Measurements from ENCODE around the gene CAMKMT. TPM values are rescaled to one million over a fixed set of nuclear protein-coding genes. Genes with fewer than 3 reads are reported as not detected.

The CAMKMT gene
- total RNA-seq, 1 experiment from 2014 or later: 2.7 TPM

DNA sequence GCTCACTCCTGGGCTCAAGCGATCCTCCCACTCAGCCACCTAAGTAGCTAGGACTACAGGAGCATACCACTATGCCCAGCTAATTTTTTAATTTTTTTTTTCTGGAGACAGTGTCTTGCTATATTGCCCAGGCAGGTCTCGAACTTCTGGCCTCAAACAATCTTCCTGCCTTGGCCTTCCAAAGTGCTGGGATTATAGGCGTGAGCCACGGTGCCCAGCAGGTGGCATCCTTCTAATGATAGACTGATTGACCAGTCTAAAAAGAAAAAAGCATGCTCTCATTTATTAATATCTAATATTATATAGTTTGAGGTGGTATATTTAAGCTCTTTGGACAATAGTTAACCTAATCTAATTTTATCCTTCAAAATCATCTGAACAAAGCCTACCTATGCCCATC, 198.6 kb downstream of the CAMKMT start:
- H4K20me1 ChIP-seq (ENCODE audit: low read length): no peaks in the 10 kb centered on the region
- intact Hi-C loops (cut with micrococcal nuclease): loop anchor here (1.0 to 2.0 kb wide), 2 partner anchors 155 to 394 kb away; no protein-coding TSS in a partner anchor
- H3K27me3 ChIP-seq (ENCODE audit: low read length): no peaks in the 10 kb centered on the region
- H3K4me2 ChIP-seq (ENCODE audit: low read length): no peak overlapping the region
- H3K27ac ChIP-seq (ENCODE audit: low read length): no peak overlapping the region
- H3F3A ChIP-seq (ENCODE audit: low read length, unreplicated experiment): no peaks in the 10 kb centered on the region
- no TSS peak for BruUV-seq (replicated peaks)
- CTCF ChIA-PET: interaction anchor here (0.6 to 2.0 kb wide), 3 partner anchors 81 to 157 kb away, joined by 3 to 10 read pairs (median 3); no protein-coding TSS in a partner anchor
- DNase-seq: peak; percentile 58
- ATAC-seq: no peak
- no peak overlapping the region for H2AFZ ChIP-seq (ENCODE audit: low read length)
- H3K4me3 ChIP-seq (ENCODE audit: low read length): no peak overlapping the region
- TF ChIP-seq, protein P1, sequence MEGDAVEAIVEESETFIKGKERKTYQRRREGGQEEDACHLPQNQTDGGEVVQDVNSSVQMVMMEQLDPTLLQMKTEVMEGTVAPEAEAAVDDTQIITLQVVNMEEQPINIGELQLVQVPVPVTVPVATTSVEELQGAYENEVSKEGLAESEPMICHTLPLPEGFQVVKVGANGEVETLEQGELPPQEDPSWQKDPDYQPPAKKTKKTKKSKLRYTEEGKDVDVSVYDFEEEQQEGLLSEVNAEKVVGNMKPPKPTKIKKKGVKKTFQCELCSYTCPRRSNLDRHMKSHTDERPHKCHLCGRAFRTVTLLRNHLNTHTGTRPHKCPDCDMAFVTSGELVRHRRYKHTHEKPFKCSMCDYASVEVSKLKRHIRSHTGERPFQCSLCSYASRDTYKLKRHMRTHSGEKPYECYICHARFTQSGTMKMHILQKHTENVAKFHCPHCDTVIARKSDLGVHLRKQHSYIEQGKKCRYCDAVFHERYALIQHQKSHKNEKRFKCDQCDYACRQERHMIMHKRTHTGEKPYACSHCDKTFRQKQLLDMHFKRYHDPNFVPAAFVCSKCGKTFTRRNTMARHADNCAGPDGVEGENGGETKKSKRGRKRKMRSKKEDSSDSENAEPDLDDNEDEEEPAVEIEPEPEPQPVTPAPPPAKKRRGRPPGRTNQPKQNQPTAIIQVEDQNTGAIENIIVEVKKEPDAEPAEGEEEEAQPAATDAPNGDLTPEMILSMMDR (conservative IDR thresholded peaks at IDR 0.05; ENCODE audit: low read depth, low read length): peak; percentile 67
- TF ChIP-seq EZH2phosphoT487 (IDR thresholded peaks at IDR 0.05; ENCODE audit: borderline replicate concordance, low read length): no peak
- peaks cover 10% of the 10 kb centered on the region for H3K4me1 ChIP-seq (ENCODE audit: insufficient read depth, low read length)
- no peak overlapping the region for H3K9ac ChIP-seq (ENCODE audit: low read length)
- H3K9me3 ChIP-seq (ENCODE audit: low read length): no peaks in the 10 kb centered on the region
- H3K9me2 ChIP-seq (replicated peaks; ENCODE audit: low read length): no peaks in the 10 kb centered on the region
- H3K79me2 ChIP-seq (ENCODE audit: low read length): no peaks in the 10 kb centered on the region
- POLR2A ChIA-PET (ENCODE audit: unreplicated experiment): interaction anchor here (0.5 kb wide), 1 partner anchor 157 kb away, joined by 5 read pairs; no protein-coding TSS in a partner anchor
- H3K36me3 ChIP-seq (ENCODE audit: low read depth, low read length): no peaks in the 10 kb centered on the region

DNA sequence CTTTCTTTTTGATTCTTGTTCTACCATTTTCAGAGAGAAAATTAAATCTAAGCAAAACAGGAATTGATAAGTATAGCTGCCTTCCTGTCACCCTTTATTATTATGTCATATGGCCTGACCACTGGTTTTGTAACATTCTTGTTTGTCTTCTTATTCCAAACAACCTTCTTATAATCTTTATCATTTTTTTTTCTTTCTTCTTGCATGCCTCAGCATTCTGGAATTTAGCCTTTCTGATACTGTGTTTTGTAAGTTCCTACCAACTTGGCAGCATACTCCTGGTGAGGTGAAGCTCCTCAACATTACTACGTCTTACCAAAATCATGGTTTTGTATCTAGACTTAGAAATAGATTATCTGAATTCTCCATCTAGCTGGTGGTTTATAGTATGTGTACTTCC, 199.2 kb downstream of the CAMKMT start:
- H3K36me3 ChIP-seq (ENCODE audit: low read depth, low read length): no peaks in the 10 kb centered on the region
- ATAC-seq (no peak), DNase-seq (peak; percentile 50)
- no peak overlapping the region for H3K27ac ChIP-seq (ENCODE audit: low read length)
- no peaks in the 10 kb centered on the region for H3F3A ChIP-seq (ENCODE audit: low read length, unreplicated experiment)
- intact Hi-C loops (cut with micrococcal nuclease): loop anchor here (1.0 to 2.0 kb wide), 2 partner anchors 154 to 394 kb away; no protein-coding TSS in a partner anchor
- H4K20me1 ChIP-seq (ENCODE audit: low read length): no peaks in the 10 kb centered on the region
- ChIA-PET POLR2A (ENCODE audit: unreplicated experiment) (no interaction called here), CTCF (interaction anchor here (0.6 to 2.0 kb wide), 2 partner anchors 81 to 154 kb away, joined by 3 to 10 read pairs; no protein-coding TSS in a partner anchor)
- no peak overlapping the region for H2AFZ ChIP-seq (ENCODE audit: low read length)
- TF ChIP-seq, protein P1 (conservative IDR thresholded peaks at IDR 0.05; ENCODE audit: low read depth, low read length): no peak
- TF ChIP-seq EZH2phosphoT487 (IDR thresholded peaks at IDR 0.05; ENCODE audit: borderline replicate concordance, low read length) (no peak), EZH2 (IDR thresholded peaks at IDR 0.05; ENCODE audit: low read length, unreplicated experiment) (no peak)
- no peaks in the 10 kb centered on the region for H3K27me3 ChIP-seq (ENCODE audit: low read length)
- BruUV-seq (replicated peaks): no TSS peak
- H3K9me2 ChIP-seq (replicated peaks; ENCODE audit: low read length): no peaks in the 10 kb centered on the region
- no peaks in the 10 kb centered on the region for H3K79me2 ChIP-seq (ENCODE audit: low read length)
- no peak overlapping the region for H3K4me3 ChIP-seq (ENCODE audit: low read length)
- no peak overlapping the region for H3K4me2 ChIP-seq (ENCODE audit: low read length)
- H3K9ac ChIP-seq (ENCODE audit: low read length): no peak overlapping the region
- peaks cover 10% of the 10 kb centered on the region for H3K4me1 ChIP-seq (ENCODE audit: insufficient read depth, low read length)
- no peaks in the 10 kb centered on the region for H3K9me3 ChIP-seq (ENCODE audit: low read length)

DNA sequence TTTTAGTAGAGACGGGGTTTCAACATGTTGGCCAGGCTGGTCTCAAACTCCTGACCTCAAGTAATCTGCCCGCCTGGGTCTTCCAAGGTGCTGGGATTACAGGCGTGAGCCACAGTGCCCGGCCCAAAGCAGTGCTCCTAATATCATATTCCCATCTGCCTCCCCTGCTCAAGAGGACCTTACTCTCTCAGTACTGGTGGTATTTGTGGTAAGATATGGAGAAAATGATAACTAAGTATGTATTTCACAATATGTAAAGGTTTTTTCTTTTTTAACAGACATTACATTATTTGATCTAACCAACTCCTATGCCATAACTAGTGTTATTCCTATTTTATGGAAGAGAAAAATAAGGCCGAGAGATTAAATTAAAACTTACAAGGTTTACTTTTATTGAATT, 201.0 kb downstream of the CAMKMT start:
- POLR2A ChIA-PET (ENCODE audit: unreplicated experiment): no interaction called here
- intact Hi-C loops (cut with micrococcal nuclease): no loop called here
- Histone ChIP-seq H3K27ac (ENCODE audit: low read length) (no peak overlapping the region), H3K4me1 (ENCODE audit: insufficient read depth, low read length) (peaks cover 10% of the 10 kb centered on the region), H4K20me1 (ENCODE audit: low read length) (no peaks in the 10 kb centered on the region), H2AFZ (ENCODE audit: low read length) (no peak overlapping the region), H3F3A (ENCODE audit: low read length, unreplicated experiment) (no peaks in the 10 kb centered on the region), H3K4me3 (ENCODE audit: low read length) (no peak overlapping the region), H3K9me3 (ENCODE audit: low read length) (no peaks in the 10 kb centered on the region), H3K79me2 (ENCODE audit: low read length) (no peaks in the 10 kb centered on the region), H3K27me3 (ENCODE audit: low read length) (no peaks in the 10 kb centered on the region), H3K9ac (ENCODE audit: low read length) (no peak overlapping the region), H3K9me2 (replicated peaks; ENCODE audit: low read length) (no peaks in the 10 kb centered on the region), H3K36me3 (ENCODE audit: low read depth, low read length) (no peaks in the 10 kb centered on the region), H3K4me2 (ENCODE audit: low read length) (no peak overlapping the region)
- CTCF ChIA-PET: no interaction called here
- DNase-seq (no peak), ATAC-seq (no peak)
- BruUV-seq (replicated peaks): no TSS peak
- no peak for TF ChIP-seq EZH2phosphoT487 (IDR thresholded peaks at IDR 0.05; ENCODE audit: borderline replicate concordance, low read length)
- TF ChIP-seq, protein P1 (conservative IDR thresholded peaks at IDR 0.05; ENCODE audit: low read depth, low read length): no peak
- no peak for TF ChIP-seq EZH2 (IDR thresholded peaks at IDR 0.05; ENCODE audit: low read length, unreplicated experiment)

All from PC-3 (cell line).